HG03097 (cell line): ENCODE measurements around the gene CHD1.

ENCODE experiments used
- ATAC-seq: cut with Tn5 transposase; IDR thresholded peaks from one replicate; pipeline ENCODE4 v1.9.1; 2021; ENCODE audit not compliant: unreplicated experiment, low FRiP score

Gene CHD1

DNA sequence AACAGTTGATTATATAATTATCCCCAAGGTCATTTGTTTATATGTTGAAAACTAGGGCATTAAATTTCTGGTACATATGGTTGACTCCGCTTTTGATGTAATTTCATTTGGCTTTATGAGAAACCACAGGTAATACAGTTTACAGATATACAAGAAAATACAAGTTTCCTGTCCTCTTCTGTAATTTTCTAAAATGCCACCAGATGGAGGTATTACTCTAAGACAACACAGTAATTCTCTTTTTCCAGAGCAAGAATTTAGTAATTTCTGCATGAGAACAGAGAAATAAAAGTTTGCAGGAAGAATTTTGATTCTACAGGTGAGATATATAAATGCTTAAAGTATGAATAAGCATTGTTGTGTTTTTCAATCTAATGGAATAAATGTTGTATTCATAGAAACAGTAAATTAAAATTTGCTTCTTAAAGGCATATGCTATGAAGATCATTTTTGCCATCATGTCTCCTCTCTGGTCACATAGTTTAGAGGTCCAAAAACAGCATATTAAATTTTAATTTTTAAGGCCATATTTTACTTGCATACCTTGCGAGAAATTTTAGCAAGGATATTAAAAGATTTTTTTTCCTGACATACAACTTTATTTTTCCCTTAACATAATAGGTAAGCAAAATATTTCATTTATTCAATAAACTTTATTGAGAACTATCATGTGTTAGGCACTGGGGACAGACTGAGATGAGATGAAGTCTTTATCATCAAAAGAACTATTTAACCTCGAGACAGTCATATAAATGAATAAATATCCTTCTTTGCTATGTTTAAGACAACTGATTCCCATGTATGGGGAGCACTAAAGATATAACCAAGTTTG is 22.7 kb downstream of the CHD1 start:
- no peak for ATAC-seq

DNA sequence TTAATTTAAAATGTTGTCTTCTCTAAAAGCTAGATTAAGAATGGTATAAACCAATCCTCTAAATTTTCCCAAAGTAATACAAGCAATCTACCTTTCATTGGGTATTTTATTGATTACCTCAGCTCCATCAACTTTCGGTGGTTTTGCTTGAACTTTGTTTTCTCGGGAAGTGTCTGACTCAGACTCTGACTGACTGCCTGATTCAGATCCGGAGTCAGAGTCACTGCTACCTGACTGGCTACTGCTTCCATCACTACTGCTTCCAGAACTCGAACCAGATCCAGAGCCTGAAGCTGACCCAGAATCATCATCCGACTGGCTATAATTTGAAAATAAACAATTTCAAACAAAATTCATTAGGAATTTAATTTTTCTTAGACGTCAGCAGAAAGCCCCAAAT is 24.0 kb downstream of the CHD1 start:
- ATAC-seq: no peak

DNA sequence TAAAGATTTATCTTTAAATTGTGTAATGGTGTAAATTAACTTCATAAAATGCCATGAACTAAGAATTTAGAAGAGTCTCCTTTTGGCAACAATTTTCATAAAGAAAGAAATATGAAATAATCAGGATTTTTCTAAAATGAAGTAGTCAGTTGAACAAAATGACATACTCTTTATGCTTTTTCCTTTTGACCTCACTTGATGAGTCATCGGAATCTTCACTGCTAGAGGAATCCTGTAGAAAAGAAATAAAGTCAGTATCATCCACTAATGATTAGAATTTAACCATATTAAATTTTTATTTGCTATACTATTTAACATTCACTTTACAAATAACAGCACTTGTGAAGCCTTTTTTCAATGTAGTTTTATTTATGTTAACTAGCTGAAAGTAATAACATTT is 26.1 kb downstream of the CHD1 start:
- ATAC-seq: no peak

DNA sequence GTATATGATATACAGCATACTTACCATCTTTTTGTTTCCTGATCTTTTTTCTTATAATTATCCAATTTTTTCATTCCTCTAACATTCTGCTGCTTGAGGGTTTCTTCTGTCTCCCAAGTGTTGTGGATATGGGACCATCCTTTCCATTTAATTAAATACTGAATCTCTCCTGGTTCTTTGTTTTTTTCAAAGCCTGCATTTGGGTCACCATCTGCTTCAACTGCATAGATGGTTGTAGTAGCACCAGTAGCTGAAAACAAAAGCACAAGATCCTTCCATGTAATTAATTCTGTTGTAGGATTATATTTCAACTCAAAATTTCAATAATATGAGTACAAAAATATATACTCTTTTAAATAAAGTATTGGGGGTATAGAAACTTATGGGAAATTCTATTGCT is 29.4 kb downstream of the CHD1 start:
- ATAC-seq: no peak

DNA sequence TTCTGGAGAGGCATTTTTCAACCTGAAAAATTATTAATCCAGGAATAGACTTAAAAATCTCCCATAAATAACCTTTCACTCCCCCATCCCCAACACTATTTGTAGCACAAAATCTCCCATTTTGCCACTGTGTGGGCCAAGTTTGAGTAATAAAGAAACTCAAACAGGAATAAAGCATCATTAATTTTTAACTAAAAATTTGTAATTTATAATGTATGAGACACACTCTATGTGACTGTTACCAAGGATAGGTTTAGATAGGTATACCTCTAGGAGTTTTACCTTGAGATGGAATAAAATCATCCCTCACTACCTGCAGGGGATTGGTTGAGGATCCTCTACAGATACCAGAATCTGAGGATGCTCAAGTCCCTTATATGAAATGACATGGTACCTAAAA is 30.1 kb downstream of the CHD1 start:
- ATAC-seq: no peak

DNA sequence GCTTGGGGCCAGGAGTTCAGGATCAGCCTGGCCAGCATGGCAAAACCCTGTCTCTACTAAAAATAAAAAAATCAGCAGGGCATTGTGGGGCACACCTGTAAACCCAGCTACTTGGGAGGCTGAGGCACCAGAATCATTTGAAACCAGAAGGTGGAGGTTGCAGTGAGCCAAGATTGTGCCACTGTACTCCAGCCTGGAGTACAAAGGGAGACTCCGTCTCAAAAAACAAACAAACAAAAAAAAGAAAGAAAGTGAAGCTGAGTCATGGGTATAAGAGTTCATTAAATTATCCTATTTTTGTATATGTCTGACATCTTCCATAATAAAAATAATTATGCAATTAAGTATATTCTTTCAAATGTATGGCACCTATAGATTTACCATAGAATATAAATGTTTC is 37.2 kb downstream of the CHD1 start:
- ATAC-seq: no peak

DNA sequence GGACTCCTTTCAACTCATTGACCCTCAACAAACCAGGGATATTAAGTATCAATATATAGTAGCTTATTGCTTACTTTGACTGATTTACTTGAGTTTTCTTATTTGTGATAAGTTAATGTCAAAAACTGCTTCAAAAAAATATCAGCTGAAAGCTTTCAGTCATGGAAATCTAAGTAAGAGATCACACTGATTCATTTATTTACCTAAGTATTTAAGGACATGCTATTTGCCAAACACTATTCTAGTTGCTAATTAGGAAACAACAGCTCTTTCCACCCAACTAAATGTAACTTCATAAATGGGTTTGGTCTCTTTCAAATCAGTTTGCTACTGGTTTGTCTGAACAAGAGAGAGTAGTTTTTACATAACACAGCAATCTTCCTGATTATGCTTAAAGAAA is 48.2 kb downstream of the CHD1 start:
- ATAC-seq: no peak

DNA sequence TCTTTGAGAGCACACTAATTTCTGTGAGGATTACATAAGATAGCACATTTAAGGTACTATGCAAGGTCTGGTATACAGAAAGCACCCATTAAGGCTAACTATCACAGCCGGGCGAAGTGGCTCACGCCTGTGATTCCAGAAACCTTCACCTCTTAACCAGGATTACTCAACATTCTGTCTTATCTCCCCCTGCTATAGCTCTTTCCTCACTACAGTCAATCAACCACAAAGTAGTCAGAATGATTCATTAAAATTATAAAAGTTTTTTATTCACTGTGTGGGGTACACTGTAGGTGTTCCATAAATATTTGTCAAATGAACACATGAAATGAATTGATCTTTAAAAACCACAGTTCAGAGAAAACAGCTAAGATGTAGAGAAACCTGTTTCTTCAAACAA is 48.7 kb downstream of the CHD1 start:
- no peak for ATAC-seq

DNA sequence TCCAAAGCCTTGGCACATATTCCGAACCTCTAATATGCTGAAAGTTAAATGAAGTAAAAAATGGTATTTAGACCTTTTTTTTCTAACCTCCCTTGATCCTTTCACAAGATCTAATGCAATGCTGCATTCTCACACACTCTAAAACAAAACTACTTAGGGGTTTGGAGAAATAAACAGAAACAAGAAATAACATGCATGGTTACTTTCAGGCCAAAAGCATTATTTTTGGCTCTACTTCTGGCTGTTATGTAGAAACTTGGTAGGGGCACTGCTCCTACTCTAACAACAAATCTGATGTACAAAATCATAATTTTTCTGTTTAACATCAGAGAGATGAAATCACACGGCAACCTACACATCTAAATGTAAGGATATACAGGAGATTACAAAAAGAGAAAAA is 51.2 kb downstream of the CHD1 start:
- no peak for ATAC-seq

DNA sequence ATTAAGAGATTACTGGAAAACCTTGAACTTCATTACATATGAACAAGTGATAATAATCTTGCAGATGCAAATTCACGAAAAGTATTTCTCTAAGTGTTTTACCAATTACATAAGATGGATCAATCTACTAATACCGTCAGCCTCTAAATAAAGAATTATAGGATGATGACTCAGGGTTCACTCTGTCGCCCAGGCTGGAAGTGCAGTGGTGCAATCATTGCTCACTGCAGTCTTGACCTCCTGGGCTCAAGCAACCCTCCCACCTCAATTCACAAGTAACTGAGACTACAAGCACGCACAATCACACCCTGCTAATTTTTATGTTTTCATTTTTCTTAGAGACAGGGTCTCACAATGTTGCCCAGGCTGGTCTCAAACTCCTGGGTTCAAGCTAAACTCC is 56.1 kb downstream of the CHD1 start:
- ATAC-seq: no peak

DNA sequence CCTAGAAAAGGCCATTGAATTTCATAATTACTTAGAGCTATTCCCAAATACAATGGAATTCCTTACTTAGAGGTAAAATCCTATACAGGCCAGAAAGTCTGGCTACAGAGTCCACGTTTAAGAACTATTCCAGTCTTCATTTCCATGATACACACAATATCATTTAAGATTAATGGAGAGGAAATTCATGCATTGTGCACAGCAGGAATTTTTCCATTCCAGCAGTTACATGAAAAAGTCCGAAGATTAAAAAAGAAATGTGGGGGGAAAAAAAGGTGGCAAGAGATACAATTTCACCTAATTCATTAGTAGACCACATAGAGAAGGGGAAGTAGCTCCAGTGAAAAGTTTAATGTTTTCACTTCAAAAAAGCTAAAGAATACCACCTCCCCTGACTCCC is 63.1 kb downstream of the CHD1 start:
- no peak for ATAC-seq

DNA sequence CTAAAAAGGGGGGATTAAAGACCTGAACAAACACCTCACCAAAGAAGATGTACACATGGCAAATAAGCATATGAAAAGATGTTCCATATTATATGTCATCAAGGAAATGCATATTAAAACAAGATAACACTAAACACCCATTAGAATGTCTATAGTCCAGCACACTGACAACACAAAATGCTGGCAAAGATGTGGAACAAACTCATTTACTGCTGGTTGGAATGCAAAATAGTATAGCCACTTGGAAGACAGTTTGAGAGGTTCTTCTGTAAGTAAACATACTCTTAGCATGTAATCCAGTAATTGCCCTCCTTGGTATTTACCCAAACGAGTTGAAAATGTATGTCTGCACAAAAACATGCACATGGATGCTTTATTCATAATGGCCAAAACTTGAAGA is 81.8 kb downstream of the CHD1 start:
- no peak for ATAC-seq

DNA sequence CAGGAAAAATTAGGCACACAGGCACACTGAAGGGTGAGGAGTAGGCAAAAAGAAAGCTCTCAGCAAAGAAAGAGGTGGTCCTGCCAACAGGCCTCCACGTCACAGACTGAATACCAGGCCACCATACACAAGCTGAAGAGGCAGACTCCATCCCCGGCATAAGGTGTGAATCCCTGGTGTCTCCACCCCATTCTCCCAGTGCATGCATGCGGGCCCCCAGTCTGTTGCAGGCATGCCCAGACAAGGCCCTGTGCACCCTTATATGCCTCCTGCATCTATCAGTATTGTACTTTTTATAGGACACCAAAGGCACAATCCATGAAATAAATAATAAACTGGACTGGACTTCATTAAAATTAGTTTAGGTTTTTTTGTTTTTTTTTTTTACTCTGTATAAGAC is 82.3 kb downstream of the CHD1 start:
- no peak for ATAC-seq

DNA sequence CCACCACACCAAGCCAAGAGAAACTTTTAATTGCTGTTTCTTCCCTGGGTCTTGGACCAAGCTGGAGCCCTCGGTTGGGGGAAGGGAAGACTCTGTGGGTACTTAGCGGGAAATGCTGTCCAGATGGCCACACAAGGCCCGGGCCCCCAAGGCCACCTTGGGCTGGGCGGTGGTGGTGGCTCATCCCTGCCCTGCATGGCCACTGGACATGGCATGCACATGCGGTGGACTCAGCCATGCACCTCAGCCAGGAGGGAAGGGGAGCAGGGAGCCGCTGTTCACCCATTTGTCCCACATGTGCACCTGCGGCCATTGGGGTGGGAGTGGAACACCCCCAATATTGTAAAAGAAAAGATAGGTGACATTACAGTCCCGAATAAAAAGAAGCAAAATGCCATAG is 82.9 kb downstream of the CHD1 start:
- ATAC-seq: no peak

DNA sequence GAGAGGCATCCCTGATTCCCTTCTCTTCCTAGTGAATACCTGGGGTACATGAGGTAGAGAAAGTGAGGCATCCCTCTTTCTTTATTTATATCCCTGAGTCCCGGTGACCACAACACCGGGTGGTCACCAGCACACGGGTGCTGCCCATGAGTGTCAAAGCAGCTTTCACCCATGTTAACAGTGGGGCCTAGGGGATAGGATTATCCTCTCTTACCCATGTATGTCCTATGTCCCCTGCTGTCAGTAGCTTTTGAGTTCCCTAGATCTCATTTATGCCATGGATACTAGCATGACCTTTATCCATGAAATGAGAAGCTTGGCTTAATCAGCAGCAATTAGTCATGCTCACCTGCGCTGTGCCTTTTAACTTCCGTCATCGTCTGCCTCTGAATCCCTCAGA is 83.9 kb downstream of the CHD1 start:
- no peak for ATAC-seq

DNA sequence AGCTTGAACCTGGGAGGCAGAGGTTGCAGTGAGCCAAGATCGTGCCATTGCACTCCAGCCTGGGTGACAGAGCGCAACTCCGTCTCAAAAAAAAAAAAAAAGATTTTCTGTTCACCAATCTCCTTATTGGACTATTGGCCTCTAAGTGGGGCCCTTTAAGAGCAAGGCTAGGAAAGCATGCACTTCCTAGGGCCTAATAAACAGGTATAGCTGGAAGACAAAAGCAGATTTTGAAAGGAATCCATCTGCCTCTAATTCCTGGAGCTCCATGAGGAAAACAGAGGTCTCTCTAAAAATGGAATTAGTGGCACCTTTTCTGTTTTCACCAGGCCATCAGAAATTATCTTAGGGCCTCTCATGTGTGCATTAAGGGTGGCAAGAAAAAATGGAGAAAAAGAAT is 85.3 kb downstream of the CHD1 start:
- no peak for ATAC-seq

DNA sequence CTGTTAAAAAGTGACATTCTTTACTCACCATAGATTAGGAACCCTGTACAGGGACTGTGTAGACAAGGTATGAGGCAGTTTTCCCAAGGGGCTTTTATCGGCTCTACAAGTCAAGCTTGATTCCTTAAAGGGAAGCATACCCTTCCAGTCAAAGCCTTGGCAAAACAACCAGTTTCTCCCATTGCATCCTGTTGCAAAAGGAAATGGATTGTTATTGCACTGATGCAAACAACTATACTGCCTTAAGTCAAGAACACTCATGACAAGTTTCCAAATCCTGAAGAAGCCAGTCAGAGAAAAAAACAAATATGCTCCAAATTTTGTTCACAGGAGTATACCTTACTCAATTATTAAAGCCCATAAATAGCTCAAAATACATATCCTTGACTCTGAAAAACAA is 87.9 kb downstream of the CHD1 start:
- no peak for ATAC-seq

DNA sequence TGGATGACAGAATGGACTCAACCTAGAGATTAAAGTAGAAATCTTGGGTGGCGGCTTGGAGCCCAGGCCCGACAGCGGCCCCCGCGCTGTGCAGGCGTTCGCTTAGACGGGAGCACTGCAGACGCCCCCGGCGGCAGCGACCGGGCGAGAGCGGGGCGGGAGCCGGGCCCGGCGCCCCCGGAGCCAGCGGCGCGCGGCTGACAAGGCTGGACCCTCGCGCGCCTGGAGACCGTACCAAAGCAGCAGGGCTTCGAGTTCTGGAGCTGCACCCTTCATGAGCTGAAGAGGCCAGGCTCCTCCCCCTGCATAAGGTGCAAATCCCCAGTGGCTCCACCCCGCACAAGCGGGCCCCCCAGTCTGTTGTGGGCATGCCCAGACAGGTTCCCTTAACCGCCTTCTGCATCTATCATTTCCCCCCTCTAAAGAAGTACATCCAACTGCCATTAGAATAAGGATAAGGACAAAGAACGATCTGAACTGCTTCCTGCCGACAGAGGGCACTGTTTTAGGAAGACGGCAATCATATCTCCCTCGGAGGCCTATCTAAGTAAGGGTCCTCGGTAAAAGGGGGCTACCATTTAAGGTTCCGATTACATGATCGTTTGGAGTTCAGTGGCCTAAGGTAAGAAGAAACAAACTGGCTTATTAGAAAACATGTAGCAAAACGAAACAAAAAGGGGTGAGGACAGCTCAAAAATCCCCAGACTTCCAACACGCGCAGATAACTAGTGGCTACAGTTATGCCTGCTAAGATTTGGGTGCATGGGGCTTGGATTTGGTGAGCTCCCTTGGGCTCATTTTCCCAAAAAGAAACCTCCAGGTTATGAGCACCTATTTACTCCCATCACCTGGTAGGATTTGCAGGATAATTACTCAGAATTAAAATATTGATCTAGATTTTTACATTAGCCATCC is 89.1 kb downstream of the CHD1 start:
- ATAC-seq: no peak

DNA sequence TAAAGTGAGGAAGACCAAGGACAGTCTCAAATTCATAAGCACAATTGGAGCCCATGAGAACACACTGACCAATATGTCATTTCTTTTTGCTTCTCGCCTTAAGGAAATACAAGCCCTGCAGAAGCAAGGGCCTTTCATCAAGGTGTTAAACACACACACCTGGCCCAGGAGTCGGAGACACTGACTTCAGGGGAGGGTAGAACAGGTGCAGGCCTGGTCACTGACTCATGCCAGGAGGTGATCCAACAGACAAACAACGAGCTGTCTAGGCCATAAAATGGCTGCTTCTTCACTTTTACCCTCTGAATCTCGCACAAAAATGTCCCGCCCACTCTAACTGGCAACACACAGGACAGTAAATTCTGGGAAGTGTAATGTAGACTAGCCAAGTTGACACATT is 92.6 kb downstream of the CHD1 start:
- no peak for ATAC-seq

DNA sequence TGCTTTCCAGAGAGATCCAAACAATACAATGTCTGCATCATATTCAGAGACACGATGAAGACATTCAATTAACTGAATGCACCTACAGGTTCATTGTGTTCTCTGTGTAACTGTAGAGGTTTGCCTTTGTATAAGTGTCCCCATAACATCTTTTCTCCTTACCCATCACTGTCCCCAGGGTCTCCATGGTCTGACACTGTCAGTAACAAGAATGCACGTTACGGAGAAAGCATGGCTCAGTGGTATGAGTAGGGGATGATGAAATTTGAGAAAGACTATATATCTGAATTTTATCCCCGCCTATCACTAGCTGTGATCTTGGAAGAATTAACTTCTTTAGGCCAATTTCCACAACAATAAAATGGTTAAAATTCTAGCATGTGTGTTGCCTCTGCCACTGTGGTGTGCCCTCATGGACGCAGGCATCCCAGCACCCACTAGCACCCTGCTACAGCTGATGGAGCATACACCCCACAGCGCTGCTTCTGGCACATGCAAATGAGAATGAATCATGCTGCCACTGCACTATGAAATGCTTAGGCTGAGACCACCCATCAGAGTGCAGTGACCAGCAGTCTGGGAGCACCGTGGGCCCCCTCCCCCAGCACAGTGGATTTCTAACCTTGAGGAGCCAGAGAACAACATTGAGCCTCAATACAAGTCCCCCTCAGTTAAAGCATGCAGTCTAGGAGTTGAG is 101.1 kb downstream of the CHD1 start:
- no peak for ATAC-seq

DNA sequence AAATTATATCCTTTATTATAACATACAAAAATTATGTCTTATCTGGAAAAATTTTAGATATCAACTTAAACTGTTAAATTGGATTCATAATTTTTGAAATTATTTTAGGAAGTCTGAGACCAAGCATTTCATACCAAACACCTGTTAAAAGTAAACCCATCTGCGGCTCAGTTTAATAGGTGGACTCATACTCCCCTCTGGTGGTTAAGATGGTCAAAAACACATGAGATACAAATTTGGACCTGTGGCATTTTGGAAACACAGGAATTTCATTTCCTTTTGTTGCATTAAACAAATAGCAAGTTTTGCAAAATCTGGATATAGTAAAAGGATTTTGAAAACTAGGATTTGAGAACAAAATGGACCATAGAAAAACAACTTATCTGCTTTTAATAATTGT is 101.6 kb downstream of the CHD1 start:
- no peak for ATAC-seq
